ENCODE measurements around the gene CSGALNACT2.
A peak's percentile ranks its signal among the peaks of the same experiment; 100 is the strongest.
"Not testable (repeated sequence)": the region's sequence is repeated elsewhere in the genome, so short reads cannot be mapped to it uniquely, and the experiment has no call there.

CSGALNACT2 gene

GRCh38 chr10:43145936-43146335 lies 7.7 kb downstream of the CSGALNACT2 start:
- not testable (repeated sequence) for DNase-seq

GRCh38 chr10:43151371-43151770 lies 13.1 kb downstream of the CSGALNACT2 start:
- DNase-seq = no peak

GRCh38 chr10:43153901-43154300 lies 15.7 kb downstream of the CSGALNACT2 start:
- no peak for DNase-seq

- no peak for DNase-seq
Observed at GRCh38 chr10:43155221-43155620, 17.0 kb downstream of the CSGALNACT2 start.

- DNase-seq = no peak
Observed at GRCh38 chr10:43155741-43156140, 17.5 kb downstream of the CSGALNACT2 start.

GRCh38 chr10:43156590-43157341 lies 18.5 kb downstream of the CSGALNACT2 start:
- no peak for DNase-seq

GRCh38 chr10:43158636-43159035 lies 20.4 kb downstream of the CSGALNACT2 start:
- no peak for DNase-seq

- peak; percentile 25 for DNase-seq
Observed at GRCh38 chr10:43160046-43160920, 22.0 kb downstream of the CSGALNACT2 start.

- no peak for DNase-seq
Observed at GRCh38 chr10:43160921-43161255, 22.6 kb downstream of the CSGALNACT2 start.

- no peak for DNase-seq
Observed at GRCh38 chr10:43162604-43163003, 24.4 kb downstream of the CSGALNACT2 start.

- DNase-seq = no peak
Observed at GRCh38 chr10:43166207-43166879, 28.1 kb downstream of the CSGALNACT2 start.

GRCh38 chr10:43166880-43167497 lies 28.7 kb downstream of the CSGALNACT2 start:
- no peak for DNase-seq

- DNase-seq = no peak
Observed at GRCh38 chr10:43167498-43167889, 29.2 kb downstream of the CSGALNACT2 start.

- no peak for DNase-seq
Observed at GRCh38 chr10:43170491-43170890, 32.2 kb downstream of the CSGALNACT2 start.

GRCh38 chr10:43172645-43173044 lies 34.4 kb downstream of the CSGALNACT2 start:
- DNase-seq = no peak

GRCh38 chr10:43173120-43173519 lies 34.9 kb downstream of the CSGALNACT2 start:
- no peak for DNase-seq

GRCh38 chr10:43174969-43175368 lies 36.7 kb downstream of the CSGALNACT2 start:
- no peak for DNase-seq

GRCh38 chr10:43176271-43176670 lies 38.0 kb downstream of the CSGALNACT2 start:
- DNase-seq = no peak

- DNase-seq = no peak
Observed at GRCh38 chr10:43177595-43177994, 39.4 kb downstream of the CSGALNACT2 start.

GRCh38 chr10:43181146-43181545 lies 42.9 kb downstream of the CSGALNACT2 start:
- DNase-seq = no peak

GRCh38 chr10:43183764-43184163 lies 45.5 kb downstream of the CSGALNACT2 start:
- not testable (repeated sequence) for DNase-seq

- DNase-seq = no peak
Observed at GRCh38 chr10:43186150-43186549, 47.9 kb downstream of the CSGALNACT2 start.

- DNase-seq = no peak
Observed at GRCh38 chr10:43187213-43187612, 49.0 kb downstream of the CSGALNACT2 start.
